ENCODE measurements around the gene AFDN. TPM values are rescaled to one million over a fixed set of nuclear protein-coding genes. Genes with fewer than 3 reads are reported as not detected.

The AFDN gene
- total and polyA plus RNA-seq, 2 of the 8 experiments (the other 6 are each of a cell fraction or from before 2014, with no cell fraction given), result 53.4 to 192 TPM

DNA sequence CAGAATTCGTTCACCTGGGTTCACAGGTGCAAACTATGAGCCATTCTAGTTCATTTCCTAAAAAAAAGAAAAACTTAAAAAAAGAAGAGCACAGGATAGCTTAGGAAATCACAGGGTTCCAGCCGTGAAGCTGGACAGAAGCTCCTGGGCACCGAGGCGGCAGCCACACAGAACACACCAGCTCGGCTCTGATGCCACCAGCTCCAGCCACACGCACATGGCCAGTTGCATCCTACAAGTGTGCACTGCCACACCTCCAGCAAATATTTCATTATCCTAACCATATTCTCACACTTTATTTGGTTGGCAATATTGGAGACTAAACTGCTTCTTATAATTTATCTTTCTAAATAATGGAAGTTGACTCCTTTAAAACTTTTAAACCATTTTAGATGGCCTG lies 26.2 kb upstream of the AFDN start:
- Histone ChIP-seq H3K4me2 (ENCODE audit: insufficient read depth in 1 of 2, low read depth in 2 of 2, low read length in 2 of 2) (no peak overlapping the region), H3K23ac (ENCODE audit: insufficient read length) (no peak overlapping the region), H4K8ac (ENCODE audit: extremely low read depth, insufficient read depth, low read length) (no peak overlapping the region), H3K27ac (ENCODE audit: low read depth, low read length) (no peak overlapping the region), H2AK5ac (ENCODE audit: low read depth, low read length) (no peak overlapping the region), H3K9me3 (ENCODE audit: insufficient read depth in 2 of 2, low read depth in 1 of 2, low read length in 1 of 2) (no peaks in the 10 kb centered on the region), H2AFZ (ENCODE audit: low read length) (no peak overlapping the region), H3K79me1 (ENCODE audit: low read depth, low read length) (no peaks in the 10 kb centered on the region), H2BK12ac (ENCODE audit: low read depth, low read length) (no peak overlapping the region), H2BK15ac (ENCODE audit: low read length) (no peak overlapping the region), H4K5ac (ENCODE audit: insufficient read length, low read depth, low read length) (no peak overlapping the region), H4K91ac (replicated peaks; ENCODE audit: insufficient read length, low read length) (no peak overlapping the region), H3K4me3 (ENCODE audit: extremely low read depth in 1 of 4, insufficient read depth in 2 of 4, low read depth in 3 of 4, low read length in 4 of 4) (no peak overlapping the region), H3K79me2 (ENCODE audit: control insufficient read depth in 1 of 2, insufficient read depth in 2 of 2, low read length in 2 of 2) (no peaks in the 10 kb centered on the region), H3K23me2 (ENCODE audit: low read depth, low read length) (no peaks in the 10 kb centered on the region), H3K9ac (replicated peaks in 1 of 4; ENCODE audit: extremely low read depth in 1 of 4, low read depth in 3 of 4, low read length in 3 of 4) (no peak overlapping the region), H3K36me3 (ENCODE audit: control insufficient read depth in 2 of 4, insufficient read depth in 4 of 4, low read length in 3 of 4) (no peaks in the 10 kb centered on the region), H3K27me3 (replicated peaks in 1 of 4; ENCODE audit: control insufficient read depth in 3 of 4, extremely low read depth in 1 of 4, insufficient read depth in 3 of 4, low read length in 3 of 4) (no peaks in the 10 kb centered on the region; a peak in 3 of 7 replicates), H2BK5ac (ENCODE audit: low read depth, low read length) (no peak overlapping the region), H3K4me1 (replicated peaks in 1 of 4; ENCODE audit: control insufficient read depth in 3 of 4, insufficient read depth in 4 of 4, low read length in 3 of 4) (peaks cover 0 to 13% (median 6%) of the 10 kb centered on the region in 4 experiments; a peak in 4 of 7 replicates), H2BK120ac (replicated peaks; ENCODE audit: low read depth, low read length) (no peak overlapping the region), H3K14ac (ENCODE audit: insufficient read length) (no peak overlapping the region), H3K4ac (replicated peaks; ENCODE audit: insufficient read length, low read depth, low read length) (no peak overlapping the region), H3K18ac (ENCODE audit: extremely low read depth, low read length) (no peak overlapping the region), H4K20me1 (replicated peaks in 1 of 2; ENCODE audit: control insufficient read depth in 1 of 2, insufficient read depth in 2 of 2, low read length in 2 of 2) (no peaks in the 10 kb centered on the region), H3K56ac (replicated peaks; ENCODE audit: insufficient read length, low read depth, low read length) (no peak overlapping the region), H2BK20ac (ENCODE audit: low read length) (no peak overlapping the region)
- WGBS, 2 experiments (ENCODE audit: extremely low coverage in 1 of 2, insufficient coverage in 1 of 2, insufficient read length in 1 of 2, insufficient replicate concordance in 2 of 2, low coverage in 1 of 2, low lambda C conversion rate in 2 of 2, missing lambda C conversion rate in 1 of 2), result 81% methylated on average over 6 of the region's 6 CpGs; no CpG with 5 or more reads in 1 of the 2 experiments
- ChIA-PET CTCF (ENCODE audit: partially characterized antibody) (no interaction called here), POLR2A (ENCODE audit: partially characterized antibody) (no interaction called here)
- DNase-seq (ENCODE audit: low read depth in 1 of 2, low spot score in 2 of 2) (peak in 1 of 2 experiments; percentile 3), FAIRE-seq (no peak)
- TF ChIP-seq EP300 (IDR thresholded peaks at IDR 0.05; ENCODE audit: borderline replicate concordance in 1 of 2, low read depth in 2 of 2, low read length in 2 of 2), result no peak
- TF ChIP-seq, protein P1, sequence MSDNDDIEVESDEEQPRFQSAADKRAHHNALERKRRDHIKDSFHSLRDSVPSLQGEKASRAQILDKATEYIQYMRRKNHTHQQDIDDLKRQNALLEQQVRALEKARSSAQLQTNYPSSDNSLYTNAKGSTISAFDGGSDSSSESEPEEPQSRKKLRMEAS (IDR thresholded peaks at IDR 0.05), result no peak
- TF ChIP-seq RXRA (IDR thresholded peaks at IDR 0.05; ENCODE audit: insufficient read depth, low read depth, low read length), result no peak
- TF ChIP-seq SP2 (IDR thresholded peaks at IDR 0.05; ENCODE audit: low read length), result no peak
- no peak for TF ChIP-seq CHD1 (IDR thresholded peaks at IDR 0.05; ENCODE audit: low read depth, low read length)
- no peak for TF ChIP-seq KDM5A (IDR thresholded peaks at IDR 0.05; ENCODE audit: low read length)
- no peak for TF ChIP-seq JUND (IDR thresholded peaks at IDR 0.05; ENCODE audit: low read length)
- TF ChIP-seq SIRT6 (IDR thresholded peaks at IDR 0.05; ENCODE audit: low read length), result no peak

Data from H1 (cell line).